HepG2 (cell line): ENCODE results near the gene ATP9A. TPM values are rescaled to one million over a fixed set of nuclear protein-coding genes. Genes with fewer than 3 reads are reported as not detected.

Experiments
- ATAD3A ChIP-seq: sonication (generic); formaldehyde crosslinking; IDR thresholded peaks from 2 replicates; pipeline ENCODE4 v1.4.0; 2020; ENCODE audit warnings: missing genetic modification reagents
- ATM ChIP-seq: fragments of 450-650 bp; IDR thresholded peaks from 2 replicates; pipeline ENCODE4 v1.7.1; 2017; ENCODE audit warnings: mild to moderate bottlenecking, borderline replicate concordance
- FOXP1 ChIP-seq, 2 experiments: fragments of 450-650 bp in 1 of 2; IDR thresholded peaks; 2 replicates each; pipeline ENCODE4 v1.6.1; 2017 to 2018; ENCODE audit warnings: antibody characterized with exemption in 1 of 2
- KMT2A ChIP-seq: sonication (generic); formaldehyde crosslinking; IDR thresholded peaks from 2 replicates; pipeline ENCODE4 v1.4.0; 2020; ENCODE audit warnings: missing genetic modification reagents
- MED1 ChIP-seq: sonication (generic); formaldehyde crosslinking; IDR thresholded peaks from 2 replicates; pipeline ENCODE4 v1.4.0; 2020; ENCODE audit warnings: missing genetic modification reagents
- RARA ChIP-seq: IDR thresholded peaks from 2 replicates; pipeline ENCODE4 v1.6.1; 2016; ENCODE audit warnings: missing genetic modification reagents, missing compliant biosample characterization
- SP2 ChIP-seq: sonication (generic); formaldehyde crosslinking; IDR thresholded peaks from 2 replicates; pipeline ENCODE4 v1.5.1; 2020; ENCODE audit warnings: mild to moderate bottlenecking, missing genetic modification reagents
- ZKSCAN1 ChIP-seq: fragments of 150-350 bp; IDR thresholded peaks from 2 replicates; pipeline ENCODE4 v1.6.1; 2014; ENCODE audit warnings: low read length
- ZMYM2 ChIP-seq: sonication (generic); formaldehyde crosslinking; IDR thresholded peaks from 2 replicates; pipeline ENCODE4 v1.8.0; 2022; ENCODE audit warnings: mild to moderate bottlenecking, missing genetic modification reagents
- ZNF407 ChIP-seq: sonication (generic); formaldehyde crosslinking; IDR thresholded peaks from one replicate; pipeline ENCODE4 v1.5.1; 2020; ENCODE audit warnings: mild to moderate bottlenecking, missing genetic modification reagents; ENCODE audit errors: not compliant biosample characterization
- ZNF432 ChIP-seq: sonication (generic); formaldehyde crosslinking; IDR thresholded peaks from 2 replicates; pipeline ENCODE4 v1.5.0; 2020; ENCODE audit warnings: missing genetic modification reagents, mild to moderate bottlenecking, borderline replicate concordance
- ZNF501 ChIP-seq: sonication (generic); formaldehyde crosslinking; IDR thresholded peaks from 2 replicates; pipeline ENCODE4 v1.5.1; 2020; ENCODE audit warnings: mild to moderate bottlenecking, moderate library complexity, missing genetic modification reagents
- ZNF709 ChIP-seq: sonication (generic); formaldehyde crosslinking; IDR thresholded peaks from 2 replicates; pipeline ENCODE4 v1.5.0; 2020; ENCODE audit warnings: mild to moderate bottlenecking, missing genetic modification reagents
- polyA plus RNA-seq, 8 experiments: library from polyadenylated mRNA; depleted of rRNA in 3 of 8; stranded (reverse) in 7 of 8; unstranded in 1 of 8; fragments of >200 nt; fragmentation: Illumina TruSeq in 4 of 8; extraction: Trizol in 4 of 8; gene quantifications; 2 replicates each; pipeline versions ENCODE4 v1.2.1 to v1.2.3, GENCODE V29; 2011 to 2016; ENCODE audit warnings: low read depth in 4 of 8, missing spikeins in 1 of 8, mixed read lengths in 1 of 8; ENCODE audit not compliant: insufficient read depth in 1 of 8
- total RNA-seq, 5 experiments: library from RNA; depleted of rRNA; stranded (reverse); fragments of >200 nt; fragmentation: Illumina TruSeq; extraction: Trizol; gene quantifications; 2 replicates each; pipeline ENCODE4 v1.2.3, GENCODE V29; 2016; ENCODE audit warnings: low read depth in 1 of 5
- TF ChIP-seq, protein P1 (sequence below): sonication (generic); formaldehyde crosslinking; IDR thresholded peaks from 2 replicates; pipeline ENCODE4 v1.5.1; 2020; ENCODE audit warnings: mild to moderate bottlenecking, missing genetic modification reagents
- TF ChIP-seq, protein P2 (sequence below): sonication (generic); formaldehyde crosslinking; IDR thresholded peaks from 2 replicates; pipeline ENCODE4 v1.4.0; 2020; ENCODE audit warnings: missing genetic modification reagents, low read depth, mild to moderate bottlenecking, borderline replicate concordance
- TF ChIP-seq, protein P3 (sequence below): sonication (generic); formaldehyde crosslinking; IDR thresholded peaks from 2 replicates; pipeline ENCODE4 v1.5.0; 2020; ENCODE audit warnings: mild to moderate bottlenecking, missing genetic modification reagents, borderline replicate concordance

Gene ATP9A
- total and polyA plus RNA-seq, 2 of the 13 experiments (the other 11 are each of a cell fraction or from before 2014, with no cell fraction given) = 11.8 to 18.5 TPM

GRCh38 chr20:51739722-51740249 lies 28.4 kb downstream of the ATP9A start (continued):
- TF ChIP-seq ZNF407 (peak; percentile 62), ZNF501 (CRISPR knock-in tag) (peak; percentile 68), ZMYM2 (CRISPR knock-in tag) (0 out of 2 replicates have a peak, but pooled peaks have one; percentile 61), ATM (no peak), ATAD3A (CRISPR knock-in tag) (no peak), KMT2A (no peak), MED1 (CRISPR knock-in tag) (peak; percentile 35; the same call in 1 of the 2 replicates), RARA (CRISPR knock-in tag) (peak; percentile 17; the same call in 1 of the 2 replicates), ZKSCAN1 (no peak), ZNF432 (no peak), FOXP1 (IDR thresholded peaks at IDR 0.05) (no peak), FOXP1 (CRISPR knock-in tag; IDR thresholded peaks at IDR 0.05) (peak; percentile 58; the same call in 1 of the 2 replicates), ZNF709 (no peak), SP2 (CRISPR knock-in tag) (0 out of 2 replicates have a peak, but pooled peaks have one; percentile 5)
- TF ChIP-seq, protein P1, sequence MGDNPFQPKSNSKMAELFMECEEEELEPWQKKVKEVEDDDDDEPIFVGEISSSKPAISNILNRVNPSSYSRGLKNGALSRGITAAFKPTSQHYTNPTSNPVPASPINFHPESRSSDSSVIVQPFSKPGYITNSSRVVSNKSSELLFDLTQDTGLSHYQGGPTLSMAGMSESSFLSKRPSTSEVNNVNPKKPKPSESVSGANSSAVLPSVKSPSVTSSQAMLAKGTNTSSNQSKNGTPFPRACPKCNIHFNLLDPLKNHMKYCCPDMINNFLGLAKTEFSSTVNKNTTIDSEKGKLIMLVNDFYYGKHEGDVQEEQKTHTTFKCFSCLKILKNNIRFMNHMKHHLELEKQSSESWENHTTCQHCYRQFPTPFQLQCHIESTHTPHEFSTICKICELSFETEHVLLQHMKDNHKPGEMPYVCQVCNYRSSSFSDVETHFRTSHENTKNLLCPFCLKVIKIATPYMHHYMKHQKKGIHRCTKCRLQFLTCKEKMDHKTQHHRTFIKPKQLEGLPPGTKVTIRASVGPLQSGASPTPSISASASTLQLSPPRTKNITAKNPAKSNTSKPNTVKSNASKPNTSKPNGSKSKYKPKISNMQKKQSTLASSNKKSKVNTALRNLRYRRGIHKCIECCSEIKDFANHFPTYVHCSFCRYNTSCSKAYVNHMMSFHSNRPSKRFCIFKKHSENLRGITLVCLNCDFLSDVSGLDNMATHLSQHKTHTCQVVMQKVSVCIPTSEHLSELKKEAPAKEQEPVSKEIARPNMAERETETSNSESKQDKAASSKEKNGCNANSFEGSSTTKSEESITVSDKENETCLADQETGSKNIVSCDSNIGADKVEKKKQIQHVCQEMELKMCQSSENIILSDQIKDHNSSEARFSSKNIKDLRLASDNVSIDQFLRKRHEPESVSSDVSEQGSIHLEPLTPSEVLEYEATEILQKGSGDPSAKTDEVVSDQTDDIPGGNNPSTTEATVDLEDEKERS (CRISPR knock-in tag) = peak; percentile 81; the same call in 1 of the 2 replicates
- TF ChIP-seq, protein P2, sequence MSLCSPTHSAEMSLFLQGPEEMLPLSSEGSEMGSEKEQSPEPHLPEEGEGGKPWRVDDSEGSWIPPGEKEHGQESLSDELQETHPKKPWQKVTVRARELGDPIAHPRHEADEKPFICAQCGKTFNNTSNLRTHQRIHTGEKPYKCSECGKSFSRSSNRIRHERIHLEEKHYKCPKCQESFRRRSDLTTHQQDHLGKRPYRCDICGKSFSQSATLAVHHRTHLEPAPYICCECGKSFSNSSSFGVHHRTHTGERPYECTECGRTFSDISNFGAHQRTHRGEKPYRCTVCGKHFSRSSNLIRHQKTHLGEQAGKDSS = no peak
- TF ChIP-seq, protein P3, sequence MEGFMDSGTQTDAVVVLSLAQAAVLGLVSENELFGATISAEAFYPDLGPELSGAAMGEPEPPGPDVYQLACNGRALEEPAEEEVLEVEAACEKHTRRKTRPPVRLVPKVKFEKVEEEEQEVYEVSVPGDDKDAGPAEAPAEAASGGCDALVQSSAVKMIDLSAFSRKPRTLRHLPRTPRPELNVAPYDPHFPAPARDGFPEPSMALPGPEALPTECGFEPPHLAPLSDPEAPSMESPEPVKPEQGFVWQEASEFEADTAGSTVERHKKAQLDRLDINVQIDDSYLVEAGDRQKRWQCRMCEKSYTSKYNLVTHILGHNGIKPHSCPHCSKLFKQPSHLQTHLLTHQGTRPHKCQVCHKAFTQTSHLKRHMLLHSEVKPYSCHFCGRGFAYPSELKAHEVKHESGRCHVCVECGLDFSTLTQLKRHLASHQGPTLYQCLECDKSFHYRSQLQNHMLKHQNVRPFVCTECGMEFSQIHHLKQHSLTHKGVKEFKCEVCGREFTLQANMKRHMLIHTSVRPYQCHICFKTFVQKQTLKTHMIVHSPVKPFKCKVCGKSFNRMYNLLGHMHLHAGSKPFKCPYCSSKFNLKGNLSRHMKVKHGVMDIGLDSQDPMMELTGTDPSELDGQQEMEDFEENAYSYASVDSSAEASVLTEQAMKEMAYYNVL (CRISPR knock-in tag) = no peak
